HepG2 (cell line): ENCODE data around the gene TOR1AIP1. TPM values are rescaled to one million over a fixed set of nuclear protein-coding genes. Genes with fewer than 3 reads are reported as not detected.

ENCODE experiments used
- CREM ChIP-seq, 2 experiments: sonication (generic) in 1 of 2; formaldehyde crosslinking in 1 of 2; IDR thresholded peaks; 2 replicates each; pipeline versions ENCODE4 v1.4.0 to v1.6.1; 2016 to 2020; ENCODE audit warnings: antibody characterized with exemption in 1 of 2, mild to moderate bottlenecking in 1 of 2, missing genetic modification reagents in 1 of 2
- EP300 ChIP-seq, 3 experiments: sonication (generic) in 1 of 3; formaldehyde crosslinking in 1 of 3; IDR thresholded peaks; 2 replicates each; pipeline versions ENCODE4 v1.5.1 to v1.6.1; 2011 to 2020; ENCODE audit warnings: low read depth in 2 of 3, low read length in 2 of 3, borderline replicate concordance in 1 of 3, improper control_type of control experiment in 1 of 3, mild to moderate bottlenecking in 1 of 3, missing genetic modification reagents in 1 of 3, moderate library complexity in 1 of 3
- HDAC2 ChIP-seq: sonication (generic); formaldehyde crosslinking; IDR thresholded peaks from 2 replicates; pipeline ENCODE4 v1.4.0; 2020; ENCODE audit warnings: missing genetic modification reagents
- IKZF4 ChIP-seq: sonication (generic); formaldehyde crosslinking; IDR thresholded peaks from 2 replicates; pipeline ENCODE4 v1.5.1; 2020; ENCODE audit warnings: borderline replicate concordance, mild to moderate bottlenecking, low read depth, missing genetic modification reagents; ENCODE audit errors: not compliant biosample characterization
- KDM5B ChIP-seq: sonication (generic); formaldehyde crosslinking; IDR thresholded peaks from 2 replicates; pipeline ENCODE4 v1.4.0; 2020; ENCODE audit warnings: missing genetic modification reagents, mild to moderate bottlenecking, borderline replicate concordance
- MED1 ChIP-seq: sonication (generic); formaldehyde crosslinking; IDR thresholded peaks from 2 replicates; pipeline ENCODE4 v1.4.0; 2020; ENCODE audit warnings: missing genetic modification reagents
- PAX8 ChIP-seq: sonication (generic); formaldehyde crosslinking; IDR thresholded peaks from 2 replicates; pipeline ENCODE4 v1.8.0; 2022; ENCODE audit warnings: mild to moderate bottlenecking, missing genetic modification reagents, borderline replicate concordance
- SOX13 ChIP-seq, 3 experiments: fragments of 450-650 bp in 1 of 3; sonication (generic) in 1 of 3; formaldehyde crosslinking in 1 of 3; IDR thresholded peaks in 2 of 3; conservative IDR thresholded peaks in 1 of 3; 2 replicates each; pipeline versions ENCODE4 v1.5.0 to v1.6.1; 2016 to 2020; ENCODE audit warnings: antibody characterized with exemption in 1 of 3, mild to moderate bottlenecking in 1 of 3, missing compliant biosample characterization in 1 of 3, missing genetic modification reagents in 1 of 3, moderate library complexity in 1 of 3
- STAT5B ChIP-seq: sonication (generic); formaldehyde crosslinking; IDR thresholded peaks from 2 replicates; pipeline ENCODE4 v1.4.0; 2020; ENCODE audit warnings: missing genetic modification reagents
- TCF7 ChIP-seq: sonication (generic); IDR thresholded peaks from 2 replicates; pipeline ENCODE4 v1.6.1; 2016; ENCODE audit warnings: antibody characterized with exemption, low read depth
- ZC3H4 ChIP-seq: sonication (generic); formaldehyde crosslinking; IDR thresholded peaks from 2 replicates; pipeline ENCODE4 v1.4.0; 2020; ENCODE audit warnings: missing genetic modification reagents, borderline replicate concordance
- ZFAT ChIP-seq: sonication (generic); formaldehyde crosslinking; conservative IDR thresholded peaks from 2 replicates; pipeline ENCODE4 v1.8.1; 2023; ENCODE audit warnings: missing genetic modification reagents, inconsistent platforms
- ZNF331 ChIP-seq: sonication (generic); formaldehyde crosslinking; IDR thresholded peaks from 2 replicates; pipeline ENCODE4 v1.4.0; 2020; ENCODE audit warnings: missing genetic modification reagents
- ZNF556 ChIP-seq: sonication (generic); formaldehyde crosslinking; IDR thresholded peaks from 2 replicates; pipeline ENCODE4 v1.4.0; 2020; ENCODE audit warnings: mild to moderate bottlenecking, missing genetic modification reagents, borderline replicate concordance
- ZNF644 ChIP-seq: IDR thresholded peaks from 2 replicates; pipeline ENCODE4 v1.6.1; 2016; ENCODE audit warnings: low read depth
- ZNF761 ChIP-seq: sonication (generic); formaldehyde crosslinking; conservative IDR thresholded peaks from 2 replicates; pipeline ENCODE4 v1.4.0; 2020; ENCODE audit warnings: mild to moderate bottlenecking, missing genetic modification reagents
- ZNF775 ChIP-seq: sonication (generic); formaldehyde crosslinking; IDR thresholded peaks from 2 replicates; pipeline ENCODE4 v1.4.0; 2020; ENCODE audit warnings: missing genetic modification reagents, mild to moderate bottlenecking, moderate library complexity, borderline replicate concordance
- ZNF841 ChIP-seq: sonication (generic); formaldehyde crosslinking; IDR thresholded peaks from 2 replicates; pipeline ENCODE4 v1.8.1; 2023; ENCODE audit warnings: missing genetic modification reagents, borderline replicate concordance
- polyA plus RNA-seq, 8 experiments: library from polyadenylated mRNA; depleted of rRNA in 3 of 8; stranded (reverse) in 7 of 8; unstranded in 1 of 8; fragments of >200 nt; fragmentation: Illumina TruSeq in 4 of 8; extraction: Trizol in 4 of 8; gene quantifications; 2 replicates each; pipeline versions ENCODE4 v1.2.1 to v1.2.3, GENCODE V29; 2011 to 2016; ENCODE audit warnings: low read depth in 4 of 8, missing spikeins in 1 of 8, mixed read lengths in 1 of 8; ENCODE audit not compliant: insufficient read depth in 1 of 8
- total RNA-seq, 5 experiments: library from RNA; depleted of rRNA; stranded (reverse); fragments of >200 nt; fragmentation: Illumina TruSeq; extraction: Trizol; gene quantifications; 2 replicates each; pipeline ENCODE4 v1.2.3, GENCODE V29; 2016; ENCODE audit warnings: low read depth in 1 of 5
- TF ChIP-seq, protein P1 (sequence below): IDR thresholded peaks from 2 replicates; pipeline ENCODE4 v1.6.1; 2016
- TF ChIP-seq, protein P2 (sequence below): sonication (generic); formaldehyde crosslinking; IDR thresholded peaks from 2 replicates; pipeline ENCODE4 v1.5.0; 2020; ENCODE audit warnings: missing genetic modification reagents
- TF ChIP-seq, protein P3 (sequence below): sonication (generic); formaldehyde crosslinking; IDR thresholded peaks from 2 replicates; pipeline ENCODE4 v1.4.0; 2020; ENCODE audit warnings: missing genetic modification reagents, borderline replicate concordance
- TF ChIP-seq, protein P4 (sequence below): sonication (generic); formaldehyde crosslinking; IDR thresholded peaks from 2 replicates; pipeline ENCODE4 v1.5.1; 2020; ENCODE audit warnings: mild to moderate bottlenecking, missing genetic modification reagents, moderate library complexity

TOR1AIP1 gene
- total and polyA plus RNA-seq, 2 of the 13 experiments (the other 11 are each of a cell fraction or from before 2014, with no cell fraction given), result 15.6 to 29.0 TPM

DNA sequence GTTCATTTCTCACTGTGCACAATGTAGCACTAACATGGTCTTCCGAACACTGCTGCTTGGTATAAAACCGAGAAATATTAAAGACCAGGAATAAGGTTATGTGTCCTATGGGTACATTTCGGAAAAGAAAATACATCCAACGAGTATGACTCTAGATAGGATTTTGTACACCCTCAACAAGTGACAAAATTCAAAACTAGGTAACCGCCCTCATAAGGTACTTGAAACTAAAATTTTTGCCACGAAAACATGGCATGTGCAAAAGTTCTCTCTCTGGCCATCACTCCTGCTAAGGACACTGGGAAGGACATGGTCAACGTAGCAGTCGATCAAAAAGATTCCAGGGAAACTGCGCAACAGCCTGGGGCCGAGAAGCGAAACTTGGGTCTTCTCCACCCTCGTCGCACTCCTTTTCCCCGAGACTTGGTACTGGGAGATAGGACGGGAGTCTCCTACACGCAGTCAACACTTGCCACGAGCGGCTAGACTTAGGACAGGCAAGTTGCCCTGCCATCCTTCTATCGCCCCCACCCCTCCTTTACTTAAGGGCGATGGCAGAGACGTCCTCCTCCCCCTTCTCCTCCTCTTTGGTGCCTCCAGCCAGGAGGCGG lies 338 bp upstream of the TOR1AIP1 start (continued):
- TF ChIP-seq ZNF761 (CRISPR knock-in tag), result 0 out of 2 replicates have a peak, but pooled peaks have one; percentile 20
- TF ChIP-seq ZNF841 (CRISPR knock-in tag), result no peak
- 0 out of 2 replicates have a peak, but pooled peaks have one; percentile 82 for TF ChIP-seq PAX8
- TF ChIP-seq IKZF4, result no peak
- TF ChIP-seq TCF7, result no peak
- TF ChIP-seq, protein P1, sequence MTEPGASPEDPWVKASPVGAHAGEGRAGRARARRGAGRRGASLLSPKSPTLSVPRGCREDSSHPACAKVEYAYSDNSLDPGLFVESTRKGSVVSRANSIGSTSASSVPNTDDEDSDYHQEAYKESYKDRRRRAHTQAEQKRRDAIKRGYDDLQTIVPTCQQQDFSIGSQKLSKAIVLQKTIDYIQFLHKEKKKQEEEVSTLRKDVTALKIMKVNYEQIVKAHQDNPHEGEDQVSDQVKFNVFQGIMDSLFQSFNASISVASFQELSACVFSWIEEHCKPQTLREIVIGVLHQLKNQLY (CRISPR knock-in tag), result 0 out of 2 replicates have a peak, but pooled peaks have one; percentile 12
- no peak for TF ChIP-seq HDAC2 (CRISPR knock-in tag)
- TF ChIP-seq MED1 (CRISPR knock-in tag), result no peak
- peak in 1 of 2 experiments; percentile 7; a peak in 1 of 4 replicates for TF ChIP-seq EP300 (IDR thresholded peaks at IDR 0.05; ENCODE audit: low read depth in 2 of 2, low read length in 2 of 2)
- TF ChIP-seq EP300 (CRISPR knock-in tag; IDR thresholded peaks at IDR 0.05; ENCODE audit: borderline replicate concordance), result no peak
- TF ChIP-seq KDM5B (CRISPR knock-in tag), result no peak
- no peak for TF ChIP-seq ZNF644 (CRISPR knock-in tag)
- TF ChIP-seq ZC3H4 (CRISPR knock-in tag), result peak; percentile 75; the same call in 1 of the 2 replicates
- TF ChIP-seq ZNF556 (CRISPR knock-in tag), result no peak
- no peak for TF ChIP-seq CREM (IDR thresholded peaks at IDR 0.05)
- TF ChIP-seq CREM (CRISPR knock-in tag; IDR thresholded peaks at IDR 0.05), result no peak
- TF ChIP-seq, protein P2, sequence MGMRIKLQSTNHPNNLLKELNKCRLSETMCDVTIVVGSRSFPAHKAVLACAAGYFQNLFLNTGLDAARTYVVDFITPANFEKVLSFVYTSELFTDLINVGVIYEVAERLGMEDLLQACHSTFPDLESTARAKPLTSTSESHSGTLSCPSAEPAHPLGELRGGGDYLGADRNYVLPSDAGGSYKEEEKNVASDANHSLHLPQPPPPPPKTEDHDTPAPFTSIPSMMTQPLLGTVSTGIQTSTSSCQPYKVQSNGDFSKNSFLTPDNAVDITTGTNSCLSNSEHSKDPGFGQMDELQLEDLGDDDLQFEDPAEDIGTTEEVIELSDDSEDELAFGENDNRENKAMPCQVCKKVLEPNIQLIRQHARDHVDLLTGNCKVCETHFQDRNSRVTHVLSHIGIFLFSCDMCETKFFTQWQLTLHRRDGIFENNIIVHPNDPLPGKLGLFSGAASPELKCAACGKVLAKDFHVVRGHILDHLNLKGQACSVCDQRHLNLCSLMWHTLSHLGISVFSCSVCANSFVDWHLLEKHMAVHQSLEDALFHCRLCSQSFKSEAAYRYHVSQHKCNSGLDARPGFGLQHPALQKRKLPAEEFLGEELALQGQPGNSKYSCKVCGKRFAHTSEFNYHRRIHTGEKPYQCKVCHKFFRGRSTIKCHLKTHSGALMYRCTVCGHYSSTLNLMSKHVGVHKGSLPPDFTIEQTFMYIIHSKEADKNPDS (CRISPR knock-in tag), result peak; percentile 80; the same call in 1 of the 2 replicates
- TF ChIP-seq, protein P3, sequence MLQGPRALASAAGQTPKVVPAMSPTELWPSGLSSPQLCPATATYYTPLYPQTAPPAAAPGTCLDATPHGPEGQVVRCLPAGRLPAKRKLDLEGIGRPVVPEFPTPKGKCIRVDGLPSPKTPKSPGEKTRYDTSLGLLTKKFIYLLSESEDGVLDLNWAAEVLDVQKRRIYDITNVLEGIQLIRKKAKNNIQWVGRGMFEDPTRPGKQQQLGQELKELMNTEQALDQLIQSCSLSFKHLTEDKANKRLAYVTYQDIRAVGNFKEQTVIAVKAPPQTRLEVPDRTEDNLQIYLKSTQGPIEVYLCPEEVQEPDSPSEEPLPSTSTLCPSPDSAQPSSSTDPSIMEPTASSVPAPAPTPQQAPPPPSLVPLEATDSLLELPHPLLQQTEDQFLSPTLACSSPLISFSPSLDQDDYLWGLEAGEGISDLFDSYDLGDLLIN (CRISPR knock-in tag), result no peak
- TF ChIP-seq, protein P4, sequence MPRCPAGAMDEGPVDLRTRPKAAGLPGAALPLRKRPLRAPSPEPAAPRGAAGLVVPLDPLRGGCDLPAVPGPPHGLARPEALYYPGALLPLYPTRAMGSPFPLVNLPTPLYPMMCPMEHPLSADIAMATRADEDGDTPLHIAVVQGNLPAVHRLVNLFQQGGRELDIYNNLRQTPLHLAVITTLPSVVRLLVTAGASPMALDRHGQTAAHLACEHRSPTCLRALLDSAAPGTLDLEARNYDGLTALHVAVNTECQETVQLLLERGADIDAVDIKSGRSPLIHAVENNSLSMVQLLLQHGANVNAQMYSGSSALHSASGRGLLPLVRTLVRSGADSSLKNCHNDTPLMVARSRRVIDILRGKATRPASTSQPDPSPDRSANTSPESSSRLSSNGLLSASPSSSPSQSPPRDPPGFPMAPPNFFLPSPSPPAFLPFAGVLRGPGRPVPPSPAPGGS (CRISPR knock-in tag), result no peak; the same call in 1 of the 2 replicates
- TF ChIP-seq ZNF331, result no peak
- no peak for TF ChIP-seq SOX13 (IDR thresholded peaks at IDR 0.05)
- 0 out of 4 replicates have a peak, but pooled peaks of 1 of the 2 experiments have one; percentile 2 for TF ChIP-seq SOX13 (CRISPR knock-in tag; conservative IDR thresholded peaks at IDR 0.05 in 1 of 2, IDR thresholded peaks at IDR 0.05 in 1 of 2)
- TF ChIP-seq ZNF775 (CRISPR knock-in tag), result no peak
- no peak for TF ChIP-seq ZFAT
- TF ChIP-seq STAT5B (CRISPR knock-in tag), result 0 out of 2 replicates have a peak, but pooled peaks have one; percentile 15
